WTC11 (cell line): ENCODE data around the gene HMX2. TPM values are rescaled to one million over a fixed set of nuclear protein-coding genes. Genes with fewer than 3 reads are reported as not detected.

Source experiments
- ATAC-seq: fragments of 200-7000 bp; cut with Tn5 transposase; 2 replicates; pipeline ENCODE4 v1.10.0; 2021; ENCODE audit warnings: mild to moderate bottlenecking, moderate library complexity
- CTCF ChIA-PET: fragments of 300-600 bp; sonication (Branson Sonifier 250); formaldehyde crosslinking; loops from one replicate; lab custom pipeline; 2021; ENCODE audit warnings: antibody characterized with exemption; lab: Charles Lee
- POLR2A ChIA-PET: fragments of 350-600 bp; sonication (Branson Sonifier 250); formaldehyde crosslinking; loops from one replicate; lab custom pipeline; 2021; ENCODE audit warnings: antibody characterized with exemption; lab: Charles Lee
- DNase-seq: peaks from one replicate; pipeline ENCODE4 v3.0.0; 2021; ENCODE audit warnings: low spot score
- H3K27ac Mint-ChIP-seq: 2 replicates; pipeline ENCODE4 v1.8.0; 2021; ENCODE audit warnings: mixed read lengths
- H3K27me3 Mint-ChIP-seq: 2 replicates; pipeline ENCODE4 v1.8.0; 2021; ENCODE audit warnings: low read depth, mild to moderate bottlenecking, moderate library complexity, mixed read lengths
- H3K36me3 Mint-ChIP-seq: 2 replicates; pipeline ENCODE4 v1.8.0; 2021; ENCODE audit warnings: mixed read lengths
- H3K4me1 Mint-ChIP-seq: 2 replicates; pipeline ENCODE4 v1.8.0; 2022; ENCODE audit warnings: mixed read lengths
- H3K4me3 Mint-ChIP-seq: 2 replicates; pipeline ENCODE4 v1.8.0; 2021; ENCODE audit warnings: mild to moderate bottlenecking, moderate library complexity, mixed read lengths
- H3K9me3 Mint-ChIP-seq: 2 replicates; pipeline ENCODE4 v1.8.0; 2021; ENCODE audit warnings: mixed read lengths
- ATF2 ChIP-seq: sonication (generic); formaldehyde crosslinking; IDR thresholded peaks from 2 replicates; pipeline ENCODE4 v1.8.1; 2022; ENCODE audit warnings: low read depth, missing genetic modification reagents, borderline replicate concordance
- ATF6 ChIP-seq: sonication (generic); formaldehyde crosslinking; IDR thresholded peaks from 2 replicates; pipeline ENCODE4 v1.8.1; 2023; ENCODE audit warnings: mild to moderate bottlenecking, missing genetic modification reagents
- CREM ChIP-seq: sonication (generic); formaldehyde crosslinking; IDR thresholded peaks from 2 replicates; pipeline ENCODE4 v1.8.1; 2022; ENCODE audit warnings: mild to moderate bottlenecking, missing genetic modification reagents, moderate library complexity
- E2F4 ChIP-seq: sonication (generic); formaldehyde crosslinking; IDR thresholded peaks from 2 replicates; pipeline ENCODE4 v1.8.1; 2022; ENCODE audit warnings: low read depth, mild to moderate bottlenecking, moderate library complexity, missing genetic modification reagents, borderline replicate concordance
- ESRRA ChIP-seq: sonication (generic); formaldehyde crosslinking; IDR thresholded peaks from 2 replicates; pipeline ENCODE4 v1.8.1; 2022; ENCODE audit warnings: mild to moderate bottlenecking, missing genetic modification reagents, borderline replicate concordance
- FOXK1 ChIP-seq: sonication (generic); formaldehyde crosslinking; IDR thresholded peaks from 2 replicates; pipeline ENCODE4 v1.8.0; 2022; ENCODE audit warnings: mild to moderate bottlenecking, moderate library complexity, missing genetic modification reagents
- FOXP4 ChIP-seq: sonication (generic); formaldehyde crosslinking; IDR thresholded peaks from 2 replicates; pipeline ENCODE4 v1.8.0; 2022; ENCODE audit warnings: mild to moderate bottlenecking, missing genetic modification reagents
- HMGXB4 ChIP-seq: sonication (generic); formaldehyde crosslinking; IDR thresholded peaks from 2 replicates; pipeline ENCODE4 v1.8.1; 2023; ENCODE audit warnings: mild to moderate bottlenecking, moderate library complexity, missing genetic modification reagents
- JUN ChIP-seq: sonication (generic); formaldehyde crosslinking; IDR thresholded peaks from 2 replicates; pipeline ENCODE4 v1.8.0; 2023; ENCODE audit warnings: mild to moderate bottlenecking, missing genetic modification reagents
- KAT7 ChIP-seq: sonication (generic); formaldehyde crosslinking; IDR thresholded peaks from 2 replicates; pipeline ENCODE4 v1.8.1; 2023; ENCODE audit warnings: missing genetic modification reagents, mild to moderate bottlenecking, borderline replicate concordance
- MYBL2 ChIP-seq: sonication (generic); formaldehyde crosslinking; IDR thresholded peaks from 2 replicates; pipeline ENCODE4 v1.8.1; 2023; ENCODE audit warnings: mild to moderate bottlenecking, moderate library complexity, missing genetic modification reagents
- NR1H2 ChIP-seq: sonication (generic); formaldehyde crosslinking; IDR thresholded peaks from 2 replicates; pipeline ENCODE4 v1.9.0; 2021; ENCODE audit warnings: mild to moderate bottlenecking, moderate library complexity, missing genetic modification reagents
- NR2C2 ChIP-seq: sonication (generic); formaldehyde crosslinking; IDR thresholded peaks from 2 replicates; pipeline ENCODE4 v1.8.0; 2022; ENCODE audit warnings: mild to moderate bottlenecking, missing genetic modification reagents
- NR3C1 ChIP-seq: sonication (generic); formaldehyde crosslinking; conservative IDR thresholded peaks from 2 replicates; pipeline ENCODE4 v1.8.1; 2023; ENCODE audit warnings: low read depth, mild to moderate bottlenecking, missing genetic modification reagents
- OVOL2 ChIP-seq: fragments of 250-450 bp; sonication (Bioruptor Pico); IDR thresholded peaks from 2 replicates; pipeline ENCODE4 v1.9.0; 2021; ENCODE audit warnings: mild to moderate bottlenecking, borderline replicate concordance
- TCF7 ChIP-seq: sonication (generic); formaldehyde crosslinking; IDR thresholded peaks from 2 replicates; pipeline ENCODE4 v1.8.0; 2022; ENCODE audit warnings: mild to moderate bottlenecking, low read depth, missing genetic modification reagents, moderate library complexity
- TEAD1 ChIP-seq: sonication (generic); formaldehyde crosslinking; IDR thresholded peaks from 2 replicates; pipeline ENCODE4 v1.8.0; 2022; ENCODE audit warnings: mild to moderate bottlenecking, missing genetic modification reagents
- USF2 ChIP-seq: sonication (generic); formaldehyde crosslinking; IDR thresholded peaks from 2 replicates; pipeline ENCODE4 v1.8.1; 2023; ENCODE audit warnings: mild to moderate bottlenecking, missing genetic modification reagents, moderate library complexity
- ZNF317 ChIP-seq: sonication (generic); formaldehyde crosslinking; IDR thresholded peaks from 2 replicates; pipeline ENCODE4 v1.8.1; 2023; ENCODE audit warnings: low read depth, mild to moderate bottlenecking, moderate library complexity, missing genetic modification reagents, borderline replicate concordance
- total RNA-seq: library from RNA; stranded (reverse); gene quantifications from 3 replicates; pipeline ENCODE4 v1.2.3, GENCODE V29; 2021

HMX2 gene
- total RNA-seq, 1 experiment from 2014 or later, result 0.59 TPM

GRCh38 chr10:123134343-123134914 lies 13.5 kb upstream of the HMX2 start:
- Mint-ChIP-seq H3K4me1 (peaks cover 36% of the 10 kb centered on the region), H3K27ac (no peak overlapping the region), H3K9me3 (no peaks in the 10 kb centered on the region), H3K36me3 (no peaks in the 10 kb centered on the region), H3K27me3 (peaks cover 97% of the 10 kb centered on the region), H3K4me3 (peak overlapping the region; percentile 75)
- TF ChIP-seq ATF6 (no peak), TCF7 (CRISPR knock-in tag) (no peak), FOXK1 (CRISPR knock-in tag) (no peak), NR2C2 (CRISPR knock-in tag) (no peak), ATF2 (CRISPR knock-in tag) (no peak), ESRRA (no peak), ZNF317 (CRISPR knock-in tag) (no peak), NR1H2 (CRISPR knock-in tag) (no peak), JUN (CRISPR knock-in tag) (no peak), TEAD1 (CRISPR knock-in tag) (no peak), MYBL2 (CRISPR knock-in tag) (no peak), NR3C1 (no peak), HMGXB4 (CRISPR knock-in tag) (no peak), USF2 (no peak), E2F4 (CRISPR knock-in tag) (no peak), KAT7 (CRISPR knock-in tag) (no peak), CREM (CRISPR knock-in tag) (no peak), FOXP4 (CRISPR knock-in tag) (no peak), OVOL2 (CRISPR knock-in tag) (no peak)
- CTCF ChIA-PET, result interaction anchor here (0.6 to 2.9 kb wide), 11 partner anchors 11 to 424 kb away, joined by 3 to 36 read pairs (median 6); partner anchors contain the start of gene BUB3
- no peak for DNase-seq
- no peak for ATAC-seq
- POLR2A ChIA-PET, result interaction anchor here (1.0 to 1.8 kb wide), 2 partner anchors 16 to 19 kb away, joined by 4 to 6 read pairs; partner anchors contain the start of gene BUB3
